ENCODE measurements around the gene PCDHGA2.

GRCh38 chr5:141354900-141355469 is 16.4 kb downstream of the PCDHGA2 start, which contains the start of gene PCDHGA4:
- TF ChIP-seq EZH2 (IDR thresholded peaks at IDR 0.05; ENCODE audit: insufficient read depth, poor library complexity, severe bottlenecking) = no peak
- no peak for TF ChIP-seq EZH2phosphoT487 (IDR thresholded peaks at IDR 0.05; ENCODE audit: insufficient read depth, low read depth)

Measured in GM23248 (cell line).